WI38 (cell line): Measurements from ENCODE around the gene PNKP.
A peak's percentile ranks its signal among the peaks of the same experiment; 100 is the strongest.

Experiments
- H3K4me3 ChIP-seq: 2 replicates; pipeline ENCODE4 v1.5.1; 2011; ENCODE audit warnings: low read depth, mild to moderate bottlenecking, control low read depth, low read length
- TF ChIP-seq, protein P1 (sequence below): IDR thresholded peaks from 2 replicates; pipeline ENCODE4 v1.5.1; 2012; ENCODE audit warnings: low read depth, mild to moderate bottlenecking, control low read depth, low read length

PNKP gene

DNA sequence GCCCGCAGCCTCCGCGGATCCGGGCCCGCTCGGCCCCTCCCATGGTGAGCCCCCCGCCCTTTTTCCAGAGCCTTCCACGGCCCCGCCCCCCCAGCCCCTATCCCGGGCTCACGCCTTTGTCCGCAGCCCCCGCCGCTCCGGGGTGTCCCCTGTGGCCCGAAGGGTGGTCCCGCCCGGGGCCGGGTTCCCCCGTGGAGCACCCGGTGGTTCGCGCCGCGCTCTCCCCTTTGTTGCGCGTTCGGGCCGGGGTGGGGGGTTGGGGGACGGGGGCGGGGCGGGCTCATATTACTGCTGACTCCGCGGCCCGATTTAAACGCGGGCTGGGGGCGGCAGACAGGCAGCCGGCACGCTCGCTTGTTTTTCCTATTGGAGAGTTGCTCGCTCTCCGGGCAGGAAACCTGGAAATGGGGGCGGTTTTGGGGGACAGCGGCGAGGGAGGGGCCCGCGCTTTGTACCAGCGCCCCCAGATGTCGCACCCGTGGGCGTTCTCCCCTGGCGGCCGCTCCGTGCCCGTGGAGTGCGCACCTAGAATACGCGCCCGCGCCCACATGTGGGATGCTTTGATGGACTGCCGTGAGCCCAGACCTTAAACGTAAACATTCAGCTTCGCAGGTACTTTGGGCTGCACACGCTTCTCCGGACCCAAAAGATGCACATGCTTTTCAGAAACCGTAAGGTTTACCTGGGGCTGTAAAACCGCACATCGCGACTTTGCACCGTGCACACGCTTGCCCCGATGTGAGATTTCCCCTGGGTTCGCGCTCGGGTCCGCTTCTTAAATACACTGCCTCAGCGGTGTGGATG lies 15.7 kb downstream of the PNKP start:
- TF ChIP-seq, protein P1, sequence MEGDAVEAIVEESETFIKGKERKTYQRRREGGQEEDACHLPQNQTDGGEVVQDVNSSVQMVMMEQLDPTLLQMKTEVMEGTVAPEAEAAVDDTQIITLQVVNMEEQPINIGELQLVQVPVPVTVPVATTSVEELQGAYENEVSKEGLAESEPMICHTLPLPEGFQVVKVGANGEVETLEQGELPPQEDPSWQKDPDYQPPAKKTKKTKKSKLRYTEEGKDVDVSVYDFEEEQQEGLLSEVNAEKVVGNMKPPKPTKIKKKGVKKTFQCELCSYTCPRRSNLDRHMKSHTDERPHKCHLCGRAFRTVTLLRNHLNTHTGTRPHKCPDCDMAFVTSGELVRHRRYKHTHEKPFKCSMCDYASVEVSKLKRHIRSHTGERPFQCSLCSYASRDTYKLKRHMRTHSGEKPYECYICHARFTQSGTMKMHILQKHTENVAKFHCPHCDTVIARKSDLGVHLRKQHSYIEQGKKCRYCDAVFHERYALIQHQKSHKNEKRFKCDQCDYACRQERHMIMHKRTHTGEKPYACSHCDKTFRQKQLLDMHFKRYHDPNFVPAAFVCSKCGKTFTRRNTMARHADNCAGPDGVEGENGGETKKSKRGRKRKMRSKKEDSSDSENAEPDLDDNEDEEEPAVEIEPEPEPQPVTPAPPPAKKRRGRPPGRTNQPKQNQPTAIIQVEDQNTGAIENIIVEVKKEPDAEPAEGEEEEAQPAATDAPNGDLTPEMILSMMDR = no peak
- H3K4me3 ChIP-seq = peak overlapping the region; percentile 80

DNA sequence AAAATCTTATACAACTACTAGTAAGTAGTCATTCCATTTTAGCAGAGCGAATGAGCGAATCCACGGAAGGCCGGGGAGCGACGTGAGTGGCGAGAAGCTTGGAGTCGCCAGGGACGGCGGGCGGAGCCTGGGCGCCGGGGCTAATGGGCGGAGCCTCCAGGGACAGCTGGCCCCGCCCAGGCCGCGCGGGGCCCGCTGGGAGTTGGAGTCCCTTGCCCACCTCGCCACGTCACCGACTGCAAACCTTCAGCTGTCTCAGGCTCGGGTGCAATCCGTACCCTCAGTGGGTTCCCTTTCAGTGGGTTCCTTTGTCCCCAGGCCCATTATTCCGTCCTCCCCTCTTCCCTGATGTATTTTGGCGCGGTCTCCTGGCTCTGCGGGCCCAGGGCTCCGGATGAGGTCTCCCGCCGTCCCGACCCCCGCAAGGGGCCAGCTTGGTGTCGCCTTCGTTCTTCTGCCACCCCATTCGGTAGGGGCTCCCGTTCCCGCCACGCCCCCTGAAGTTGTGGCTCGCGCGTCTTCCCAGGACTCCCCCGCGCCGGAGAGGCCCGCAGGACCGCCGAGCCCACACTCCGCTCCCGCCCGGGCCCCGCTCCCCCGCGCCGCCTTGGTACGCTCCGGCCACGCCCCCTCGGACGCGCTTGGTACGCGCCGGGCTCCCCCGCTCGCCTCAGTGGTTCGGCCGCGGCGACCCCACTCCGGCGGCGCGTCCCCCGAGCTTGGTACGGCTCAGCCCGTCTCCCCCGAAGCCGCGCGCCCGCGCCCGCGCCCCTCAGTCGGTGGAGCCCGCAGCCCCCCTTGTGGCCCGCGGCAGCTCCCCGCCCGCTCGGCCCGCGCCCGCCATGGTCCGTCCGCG lies 16.7 kb downstream of the PNKP start, which contains the start of gene PTOV1:
TSS of gene PTOV1 (plus strand) at position 673 of the 856 bp plus-strand sequence.
- TF ChIP-seq, protein P1 = no peak
- peak within 1 kb of the TSS; percentile 80 for H3K4me3 ChIP-seq

DNA sequence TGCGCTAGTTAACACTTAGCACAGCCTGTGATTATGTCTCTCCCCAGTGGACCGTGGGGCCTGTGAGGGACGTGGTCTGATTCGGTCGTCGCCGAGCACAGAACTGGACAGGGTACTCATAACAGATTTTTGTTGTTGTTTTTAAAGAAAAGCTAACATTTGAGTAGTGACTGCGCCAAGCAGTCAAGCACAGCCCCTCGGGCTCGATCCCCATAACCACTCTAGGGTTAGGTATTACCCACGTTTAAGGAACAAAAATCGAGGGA lies 17.2 kb downstream of the PNKP start:
- TF ChIP-seq, protein P1 = no peak
- peak overlapping the region; percentile 80 for H3K4me3 ChIP-seq

DNA sequence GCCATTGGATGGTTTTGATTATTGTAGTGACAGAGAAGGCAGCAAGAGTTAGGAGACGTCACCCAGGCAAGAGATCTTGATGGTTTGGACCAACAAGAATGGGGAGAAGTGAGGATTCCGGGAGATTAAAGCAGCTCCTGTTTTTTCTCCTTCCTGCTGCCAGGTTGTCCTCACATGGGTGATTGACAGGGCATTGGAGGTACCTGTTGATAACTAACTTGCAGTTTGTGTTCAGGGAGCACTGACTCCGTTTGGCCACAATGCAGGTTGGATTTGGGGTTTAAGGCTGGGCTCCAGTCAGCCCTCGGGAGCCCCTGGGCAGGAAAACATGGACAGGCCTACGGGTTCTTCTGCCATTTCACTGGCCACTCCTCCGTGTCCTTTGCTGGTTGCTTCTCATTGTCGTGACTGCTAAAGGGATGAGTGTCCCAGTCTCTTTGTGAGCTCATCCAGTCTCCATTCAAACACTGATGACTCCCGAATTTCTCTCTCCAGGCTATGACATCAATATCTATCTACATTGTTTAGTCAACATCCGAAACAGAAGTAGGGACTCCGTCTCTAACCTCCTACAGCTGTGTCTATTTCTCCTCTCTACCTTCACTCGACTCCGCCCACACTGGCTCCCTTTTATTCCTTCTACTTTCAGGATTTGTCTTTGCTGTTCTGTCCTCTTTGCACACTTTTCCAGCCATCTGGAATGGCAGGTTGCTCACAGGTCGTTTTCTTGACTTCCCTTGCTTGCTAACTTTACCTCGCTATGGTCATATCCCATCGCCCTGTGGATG lies 17.7 kb downstream of the PNKP start:
- TF ChIP-seq, protein P1 = no peak
- no peak overlapping the region for H3K4me3 ChIP-seq

DNA sequence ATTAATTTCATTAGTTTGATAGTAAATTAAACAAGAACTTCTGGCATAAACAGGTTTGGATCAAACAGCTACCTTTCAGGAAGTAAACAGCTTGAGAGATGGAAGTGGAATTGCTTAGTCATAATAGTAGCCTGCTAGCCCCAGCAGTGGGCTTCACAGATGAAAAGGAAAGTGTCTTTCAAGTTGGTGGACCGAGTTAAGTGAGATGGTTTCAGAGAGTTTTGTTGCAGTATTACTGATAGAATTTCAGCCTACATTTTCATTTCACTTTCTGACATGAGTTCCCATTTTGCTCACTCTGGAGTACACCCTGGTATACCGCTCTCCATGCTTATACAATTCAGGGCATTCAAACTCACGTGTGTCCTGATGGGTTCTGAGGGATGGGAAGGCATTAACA lies 18.4 kb downstream of the PNKP start:
- TF ChIP-seq, protein P1 = no peak
- H3K4me3 ChIP-seq = no peak overlapping the region

DNA sequence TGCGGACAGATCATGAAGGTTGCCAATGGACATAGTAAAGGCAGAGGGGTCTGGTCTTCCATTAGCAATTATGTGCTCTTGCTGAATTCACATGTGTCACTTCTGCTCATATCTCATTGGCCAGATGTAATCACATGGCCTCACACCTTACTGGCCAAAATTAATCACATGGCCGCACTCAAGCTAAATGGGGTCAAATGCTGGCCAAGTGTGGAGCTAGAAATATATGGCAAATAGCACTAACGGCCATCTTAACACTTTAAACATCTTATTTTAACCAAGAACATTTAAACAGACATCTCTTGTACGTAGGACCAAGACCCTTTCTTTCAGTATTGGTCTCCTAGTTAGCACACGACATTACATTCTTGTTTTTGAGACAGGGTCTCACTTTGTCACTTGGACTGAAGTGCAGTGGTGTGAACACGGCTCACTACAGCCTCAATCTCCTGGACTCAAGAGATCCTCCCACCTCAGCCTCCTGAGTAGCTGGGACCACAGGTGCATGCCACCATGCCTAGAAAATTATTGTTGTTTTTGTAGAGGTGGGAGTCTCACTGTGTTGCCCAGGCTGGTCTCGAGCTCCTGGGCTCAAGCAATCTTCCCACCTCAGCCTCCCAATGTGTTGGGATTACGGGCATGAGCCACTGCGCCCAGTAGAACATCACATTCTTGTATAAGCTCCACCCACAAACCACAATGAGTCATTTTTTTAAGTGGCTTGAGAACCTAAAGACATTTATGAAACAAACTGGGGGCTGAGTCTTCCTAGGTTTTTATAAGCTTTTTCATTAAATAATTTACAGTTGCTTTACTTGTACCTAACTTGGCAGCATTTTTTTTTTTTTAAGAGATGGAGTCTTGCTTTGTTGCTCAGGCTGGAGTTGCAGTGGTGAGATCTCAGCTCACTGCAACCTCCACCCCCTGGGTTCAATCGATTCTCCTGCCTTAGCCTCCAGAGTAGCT lies 19.4 kb downstream of the PNKP start:
- no peak overlapping the region for H3K4me3 ChIP-seq
- TF ChIP-seq, protein P1 = no peak
